Hepatocyte (in vitro differentiated cells): Measurements from ENCODE around the gene SFT2D2.

Source experiments
- CTCF ChIP-seq: fragments of 200-600 bp; sonication (generic); IDR thresholded peaks from 2 replicates; pipeline ENCODE4 v1.5.1; 2016; ENCODE audit warnings: antibody characterized with exemption, mild to moderate bottlenecking; ENCODE audit not compliant: poor library complexity
- EZH2 ChIP-seq: fragments of 200-600 bp; sonication (generic); IDR thresholded peaks from 2 replicates; pipeline ENCODE4 v1.6.1; 2016; ENCODE audit warnings: antibody characterized with exemption, mild to moderate bottlenecking, borderline replicate concordance
- EZH2phosphoT487 ChIP-seq: fragments of 200-600 bp; sonication (generic); IDR thresholded peaks from one replicate; pipeline ENCODE4 v1.6.1; 2018; ENCODE audit warnings: antibody characterized with exemption, mild to moderate bottlenecking, low read depth, moderate library complexity; ENCODE audit not compliant: unreplicated experiment, severe bottlenecking

GRCh38 chr1:168178638-168179437 lies 47.0 kb upstream of the SFT2D2 start, which contains the start of gene TIPRL:
- TF ChIP-seq CTCF (peak; percentile 52), EZH2 (no peak), EZH2phosphoT487 (no peak)
